Measurements from ENCODE around the gene PFN3. TPM values are rescaled to one million over a fixed set of nuclear protein-coding genes. Genes with fewer than 3 reads are reported as not detected.

The PFN3 gene
- total RNA-seq, 4 donors from 2014 or later: not detected

GRCh38 chr5:177364159-177364962 lies 36.1 kb downstream of the PFN3 start:
- no peak for ATAC-seq
- no peak for TF ChIP-seq EP300 (IDR thresholded peaks at IDR 0.05)
- no peak for TF ChIP-seq POLR2AphosphoS5 (IDR thresholded peaks at IDR 0.05)
- TF ChIP-seq CTCF (IDR thresholded peaks at IDR 0.05): no peak
- no peak for TF ChIP-seq POLR2A (IDR thresholded peaks at IDR 0.05)
- 65 to 69% methylated on average over 2 to 5 of the region's 11 CpGs for WGBS, 2 donors (ENCODE audit: low coverage in 1 of 2)
- Histone ChIP-seq H3K9me3 (no peaks in the 10 kb centered on the region), H3K27ac (no peak overlapping the region), H3K27me3 (peaks cover under 1% of the 10 kb centered on the region), H3K4me3 (no peak overlapping the region), H3K36me3 (no peaks in the 10 kb centered on the region), H3K4me1 (peaks cover 0 to 70% (median 29%) of the 10 kb centered on the region in 3 donors)

GRCh38 chr5:177363565-177363964 lies 36.9 kb downstream of the PFN3 start:
- ATAC-seq: no peak
- no peak overlapping the region for H3K27ac ChIP-seq
- H3K4me3 ChIP-seq: peak overlapping the region in 1 of 2 donors; percentile 51
- 24 to 31% methylated on average over 9 to 10 of the region's 10 CpGs for WGBS, 2 donors (ENCODE audit: low coverage in 1 of 2)
- no peaks in the 10 kb centered on the region for H3K9me3 ChIP-seq
- H3K4me1 ChIP-seq: peaks cover 0 to 63% (median 29%) of the 10 kb centered on the region in 3 donors
- peaks cover 7% of the 10 kb centered on the region for H3K27me3 ChIP-seq
- TF ChIP-seq POLR2A (IDR thresholded peaks at IDR 0.05) (no peak), EP300 (IDR thresholded peaks at IDR 0.05) (no peak), CTCF (IDR thresholded peaks at IDR 0.05) (no peak), POLR2AphosphoS5 (IDR thresholded peaks at IDR 0.05) (no peak)
- H3K36me3 ChIP-seq: no peaks in the 10 kb centered on the region

GRCh38 chr5:177362610-177363507 lies 37.6 kb downstream of the PFN3 start:
- TF ChIP-seq CTCF (IDR thresholded peaks at IDR 0.05) (no peak), POLR2AphosphoS5 (IDR thresholded peaks at IDR 0.05) (no peak), EP300 (IDR thresholded peaks at IDR 0.05) (no peak), POLR2A (IDR thresholded peaks at IDR 0.05) (no peak)
- Histone ChIP-seq H3K4me3 (peak overlapping the region; percentile 7 to 51), H3K27me3 (peaks cover 12% of the 10 kb centered on the region), H3K36me3 (no peaks in the 10 kb centered on the region), H3K4me1 (peaks cover 0 to 56% (median 26%) of the 10 kb centered on the region in 3 donors), H3K9me3 (no peaks in the 10 kb centered on the region), H3K27ac (peak overlapping the region in 3 of 4 donors; percentile 8 to 48 (median 13))
- peak; percentile 40 for ATAC-seq
- WGBS, 2 donors (ENCODE audit: low coverage in 1 of 2): 20 to 34% methylated on average over 7 to 18 of the region's 59 CpGs

- TF ChIP-seq POLR2A (IDR thresholded peaks at IDR 0.05) (no peak), EP300 (IDR thresholded peaks at IDR 0.05) (no peak), POLR2AphosphoS5 (IDR thresholded peaks at IDR 0.05) (no peak), CTCF (IDR thresholded peaks at IDR 0.05) (no peak)
- WGBS, 2 donors (ENCODE audit: low coverage in 1 of 2): 42 to 68% methylated on average over 4 to 6 of the region's 8 CpGs
- no peaks in the 10 kb centered on the region for H3K9me3 ChIP-seq
- no peaks in the 10 kb centered on the region for H3K36me3 ChIP-seq
- peaks cover 0 to 50% (median 23%) of the 10 kb centered on the region in 3 donors for H3K4me1 ChIP-seq
- no peak for ATAC-seq
- H3K27ac ChIP-seq: peak overlapping the region in 1 of 4 donors; percentile 13
- H3K27me3 ChIP-seq: peaks cover 12% of the 10 kb centered on the region
- no peak overlapping the region for H3K4me3 ChIP-seq
Measured at GRCh38 chr5:177362292-177362609, 38.2 kb downstream of the PFN3 start.

All from gastroesophageal sphincter (tissue), 4 donors.